ENCODE measurements around the gene ZNF350. TPM values are rescaled to one million over a fixed set of nuclear protein-coding genes. Genes with fewer than 3 reads are reported as not detected.
"Not testable (repeated sequence)": the region's sequence is repeated elsewhere in the genome, so short reads cannot be mapped to it uniquely, and the experiment has no call there.

Gene ZNF350
- total RNA-seq, 2 experiments from 2014 or later, result 14.0 to 15.9 TPM

GRCh38 chr19:51957846-51958245 lies 28.8 kb downstream of the ZNF350 start:
- H3K27ac Mint-ChIP-seq, H3K4me3 Mint-ChIP-seq, CTCF ChIA-PET, H3K27me3 Mint-ChIP-seq, DNase-seq, POLR2A ChIA-PET, H3K4me1 Mint-ChIP-seq: not testable (repeated sequence)
- Mint-ChIP-seq H3K36me3 (ENCODE audit: low read depth) (peaks cover 16% of the 10 kb centered on the region), H3K9me3 (peaks cover 57% of the 10 kb centered on the region)

GRCh38 chr19:51948975-51949374 lies 37.7 kb downstream of the ZNF350 start:
- Mint-ChIP-seq H3K27ac (no peak overlapping the region), H3K4me3 (no peak overlapping the region), H3K4me1 (no peaks in the 10 kb centered on the region), H3K27me3 (no peaks in the 10 kb centered on the region), H3K36me3 (ENCODE audit: low read depth) (peaks cover 27% of the 10 kb centered on the region), H3K9me3 (peaks cover 69% of the 10 kb centered on the region)
- ChIA-PET POLR2A (no interaction called here), CTCF (no interaction called here)
- no peak for DNase-seq

- H3K36me3 Mint-ChIP-seq (ENCODE audit: low read depth), result peaks cover 50% of the 10 kb centered on the region
- ChIA-PET CTCF (no interaction called here), POLR2A (no interaction called here)
- H3K27me3 Mint-ChIP-seq, result no peaks in the 10 kb centered on the region
- H3K9me3 Mint-ChIP-seq, result peaks cover 82% of the 10 kb centered on the region
- no peak overlapping the region for H3K27ac Mint-ChIP-seq
- no peaks in the 10 kb centered on the region for H3K4me1 Mint-ChIP-seq
- H3K4me3 Mint-ChIP-seq, result no peak overlapping the region
- DNase-seq, result no peak
Observed at GRCh38 chr19:51946602-51947001, 40.0 kb downstream of the ZNF350 start.

GRCh38 chr19:51944798-51945552 lies 41.7 kb downstream of the ZNF350 start:
- Mint-ChIP-seq H3K9me3 (peaks cover 83% of the 10 kb centered on the region), H3K27me3 (no peaks in the 10 kb centered on the region), H3K27ac (no peak overlapping the region), H3K4me1 (no peaks in the 10 kb centered on the region), H3K4me3 (no peak overlapping the region), H3K36me3 (ENCODE audit: low read depth) (peaks cover 67% of the 10 kb centered on the region)
- DNase-seq, result no peak
- POLR2A ChIA-PET, result no interaction called here
- CTCF ChIA-PET, result no interaction called here

- no peaks in the 10 kb centered on the region for H3K4me1 Mint-ChIP-seq
- DNase-seq, result no peak
- H3K27ac Mint-ChIP-seq, result no peak overlapping the region
- ChIA-PET POLR2A (no interaction called here), CTCF (no interaction called here)
- no peaks in the 10 kb centered on the region for H3K27me3 Mint-ChIP-seq
- peaks cover 97% of the 10 kb centered on the region for H3K36me3 Mint-ChIP-seq (ENCODE audit: low read depth)
- no peak overlapping the region for H3K4me3 Mint-ChIP-seq
- H3K9me3 Mint-ChIP-seq, result peaks cover 59% of the 10 kb centered on the region
Observed at GRCh38 chr19:51938936-51939335, 47.7 kb downstream of the ZNF350 start.

- DNase-seq, result no peak
- H3K9me3 Mint-ChIP-seq, result peaks cover 39% of the 10 kb centered on the region
- H3K27ac Mint-ChIP-seq, result no peak overlapping the region
- H3K4me3 Mint-ChIP-seq, result no peak overlapping the region
- peaks cover 15% of the 10 kb centered on the region for H3K4me1 Mint-ChIP-seq
- peaks cover 89% of the 10 kb centered on the region for H3K36me3 Mint-ChIP-seq (ENCODE audit: low read depth)
- POLR2A ChIA-PET, result no interaction called here
- CTCF ChIA-PET, result no interaction called here
- no peaks in the 10 kb centered on the region for H3K27me3 Mint-ChIP-seq
Observed at GRCh38 chr19:51931921-51932320, 54.7 kb downstream of the ZNF350 start.

- POLR2A ChIA-PET, result no interaction called here
- no peak for DNase-seq
- H3K4me3 Mint-ChIP-seq, result peak overlapping the region; percentile 98
- CTCF ChIA-PET, result no interaction called here
- H3K36me3 Mint-ChIP-seq (ENCODE audit: low read depth), result peaks cover 74% of the 10 kb centered on the region
- H3K9me3 Mint-ChIP-seq, result peaks cover 57% of the 10 kb centered on the region
- peak overlapping the region; percentile 86 for H3K27ac Mint-ChIP-seq
- H3K27me3 Mint-ChIP-seq, result no peaks in the 10 kb centered on the region
- peaks cover 21% of the 10 kb centered on the region for H3K4me1 Mint-ChIP-seq
Observed at GRCh38 chr19:51927859-51928258, 58.8 kb downstream of the ZNF350 start.

- peak; percentile 87 for DNase-seq
- CTCF ChIA-PET, result interaction anchor here (1.0 kb wide), 1 partner anchor 262 kb away, joined by 3 read pairs; no protein-coding TSS in a partner anchor
- Mint-ChIP-seq H3K36me3 (ENCODE audit: low read depth) (peaks cover 69% of the 10 kb centered on the region), H3K27me3 (no peaks in the 10 kb centered on the region), H3K4me3 (peak within 1 kb of the TSS; percentile 98), H3K4me1 (peaks cover 21% of the 10 kb centered on the region), H3K27ac (peak within 1 kb of the TSS; percentile 86), H3K9me3 (peaks cover 60% of the 10 kb centered on the region)
- POLR2A ChIA-PET, result no interaction called here
Observed at GRCh38 chr19:51926784-51927741, 59.6 kb downstream of the ZNF350 start, which contains the start of gene ZNF613. Gene ZNF613 (plus strand): TSS chr19:51927472. CDS start chr19:51936221, 8,749 bp downstream.

GRCh38 chr19:51926426-51926783 lies 60.2 kb downstream of the ZNF350 start:
- no peaks in the 10 kb centered on the region for H3K27me3 Mint-ChIP-seq
- H3K9me3 Mint-ChIP-seq, result peaks cover 62% of the 10 kb centered on the region
- H3K4me1 Mint-ChIP-seq, result peaks cover 21% of the 10 kb centered on the region
- CTCF ChIA-PET, result interaction anchor here (1.0 kb wide), 1 partner anchor 263 kb away, joined by 3 read pairs; no protein-coding TSS in a partner anchor
- no peak for DNase-seq
- peaks cover 70% of the 10 kb centered on the region for H3K36me3 Mint-ChIP-seq (ENCODE audit: low read depth)
- H3K4me3 Mint-ChIP-seq, result peak overlapping the region; percentile 98
- H3K27ac Mint-ChIP-seq, result peak overlapping the region; percentile 86
- POLR2A ChIA-PET, result no interaction called here

- no peak for DNase-seq
- Mint-ChIP-seq H3K9me3 (peaks cover 75% of the 10 kb centered on the region), H3K4me1 (peaks cover 6% of the 10 kb centered on the region), H3K27me3 (no peaks in the 10 kb centered on the region), H3K36me3 (ENCODE audit: low read depth) (peaks cover 43% of the 10 kb centered on the region), H3K4me3 (no peak overlapping the region), H3K27ac (no peak overlapping the region)
- ChIA-PET CTCF (no interaction called here), POLR2A (no interaction called here)
Observed at GRCh38 chr19:51921949-51922348, 64.7 kb downstream of the ZNF350 start.

GRCh38 chr19:51919606-51920005 lies 67.0 kb downstream of the ZNF350 start:
- Mint-ChIP-seq H3K9me3 (peaks cover 83% of the 10 kb centered on the region), H3K36me3 (ENCODE audit: low read depth) (peaks cover 40% of the 10 kb centered on the region), H3K4me3 (no peak overlapping the region), H3K4me1 (no peaks in the 10 kb centered on the region), H3K27ac (no peak overlapping the region), H3K27me3 (no peaks in the 10 kb centered on the region)
- no peak for DNase-seq
- ChIA-PET POLR2A (no interaction called here), CTCF (no interaction called here)

- no peak for DNase-seq
- Mint-ChIP-seq H3K4me3 (no peak overlapping the region), H3K9me3 (peaks cover 74% of the 10 kb centered on the region), H3K36me3 (ENCODE audit: low read depth) (peaks cover 20% of the 10 kb centered on the region), H3K27ac (no peak overlapping the region), H3K4me1 (no peaks in the 10 kb centered on the region), H3K27me3 (no peaks in the 10 kb centered on the region)
- ChIA-PET POLR2A (no interaction called here), CTCF (no interaction called here)
Observed at GRCh38 chr19:51916167-51916566, 70.5 kb downstream of the ZNF350 start.

GRCh38 chr19:51915324-51915867 lies 71.2 kb downstream of the ZNF350 start:
- POLR2A ChIA-PET, result no interaction called here
- H3K27ac Mint-ChIP-seq, result no peak overlapping the region
- DNase-seq, result no peak
- H3K27me3 Mint-ChIP-seq, result no peaks in the 10 kb centered on the region
- CTCF ChIA-PET, result no interaction called here
- peaks cover 15% of the 10 kb centered on the region for H3K36me3 Mint-ChIP-seq (ENCODE audit: low read depth)
- no peak overlapping the region for H3K4me3 Mint-ChIP-seq
- no peaks in the 10 kb centered on the region for H3K4me1 Mint-ChIP-seq
- peaks cover 70% of the 10 kb centered on the region for H3K9me3 Mint-ChIP-seq

All from activated CD4-positive, alpha-beta memory T cell treated with anti-CD3 and anti-CD28 coated beads, Interleukin-2, amount 10 ng/mL, durations not matched to agents 7 days and 5 days (primary cell).